Endothelial cell (in vitro differentiated cells): ENCODE data around the gene FBXO30. TPM values are rescaled to one million over a fixed set of nuclear protein-coding genes. Genes with fewer than 3 reads are reported as not detected.

Experiments
- DNase-seq: peaks from one replicate; pipeline ENCODE4 v3.0.0; 2021; ENCODE audit warnings: low spot score
- H3K27ac Mint-ChIP-seq: one replicate; pipeline ENCODE4 v1.8.0; 2021; ENCODE audit warnings: mixed read lengths, inconsistent platforms; ENCODE audit not compliant: unreplicated experiment
- H3K27me3 Mint-ChIP-seq: one replicate; pipeline ENCODE4 v1.8.0; 2021; ENCODE audit warnings: mild to moderate bottlenecking, moderate library complexity, mixed read lengths, inconsistent platforms; ENCODE audit not compliant: unreplicated experiment
- H3K36me3 Mint-ChIP-seq: one replicate; pipeline ENCODE4 v1.8.0; 2021; ENCODE audit warnings: mild to moderate bottlenecking, low read depth, mixed read lengths, inconsistent platforms; ENCODE audit not compliant: unreplicated experiment
- H3K4me1 Mint-ChIP-seq: one replicate; pipeline ENCODE4 v1.8.0; 2021; ENCODE audit warnings: mild to moderate bottlenecking, mixed read lengths, inconsistent platforms; ENCODE audit not compliant: unreplicated experiment
- H3K4me3 Mint-ChIP-seq: one replicate; pipeline ENCODE4 v1.8.0; 2021; ENCODE audit warnings: mild to moderate bottlenecking, mixed read lengths, inconsistent platforms; ENCODE audit not compliant: unreplicated experiment
- H3K9me3 Mint-ChIP-seq: one replicate; pipeline ENCODE4 v1.8.0; 2021; ENCODE audit warnings: mixed read lengths, inconsistent platforms; ENCODE audit not compliant: unreplicated experiment
- CTCF ChIP-seq: fragments of 200-600 bp; sonication (generic); IDR thresholded peaks from one replicate; pipeline ENCODE4 v1.5.0; 2021; ENCODE audit warnings: antibody characterized with exemption; ENCODE audit not compliant: unreplicated experiment
- total RNA-seq: library from RNA; stranded (reverse); fragmentation: NEBNext Ultra II Directional; extraction: Animal tissue kit (Norgen Biotek cat#: 25700); gene quantifications from one replicate; pipeline ENCODE4 v1.2.1, GENCODE V29; 2021; ENCODE audit not compliant: unreplicated experiment

Gene FBXO30
- total RNA-seq, 1 donor from 2014 or later = 14.2 TPM

- no peak for DNase-seq
- Mint-ChIP-seq H3K27me3 (no peaks in the 10 kb centered on the region), H3K36me3 (no peaks in the 10 kb centered on the region), H3K4me1 (peaks cover 23% of the 10 kb centered on the region), H3K9me3 (no peaks in the 10 kb centered on the region), H3K27ac (no peak overlapping the region), H3K4me3 (no peak overlapping the region)
- no peak for TF ChIP-seq CTCF
Observed at GRCh38 chr6:145841668-145842067, 27.1 kb upstream of the FBXO30 start.

- no peak for DNase-seq
- no peaks in the 10 kb centered on the region for H3K9me3 Mint-ChIP-seq
- peaks cover 26% of the 10 kb centered on the region for H3K4me1 Mint-ChIP-seq
- no peak overlapping the region for H3K27ac Mint-ChIP-seq
- H3K4me3 Mint-ChIP-seq = no peak overlapping the region
- no peaks in the 10 kb centered on the region for H3K27me3 Mint-ChIP-seq
- H3K36me3 Mint-ChIP-seq = no peaks in the 10 kb centered on the region
- no peak for TF ChIP-seq CTCF
Observed at GRCh38 chr6:145839653-145840052, 25.1 kb upstream of the FBXO30 start.

GRCh38 chr6:145838305-145838704 is 23.7 kb upstream of the FBXO30 start:
- H3K9me3 Mint-ChIP-seq = no peaks in the 10 kb centered on the region
- H3K27ac Mint-ChIP-seq = no peak overlapping the region
- no peak for DNase-seq
- no peak overlapping the region for H3K4me3 Mint-ChIP-seq
- no peaks in the 10 kb centered on the region for H3K36me3 Mint-ChIP-seq
- peaks cover 16% of the 10 kb centered on the region for H3K4me1 Mint-ChIP-seq
- no peaks in the 10 kb centered on the region for H3K27me3 Mint-ChIP-seq
- TF ChIP-seq CTCF = no peak

- Mint-ChIP-seq H3K27me3 (no peaks in the 10 kb centered on the region), H3K4me1 (peaks cover 6% of the 10 kb centered on the region), H3K9me3 (no peaks in the 10 kb centered on the region), H3K4me3 (no peak overlapping the region), H3K36me3 (no peaks in the 10 kb centered on the region), H3K27ac (no peak overlapping the region)
- no peak for DNase-seq
- TF ChIP-seq CTCF = no peak
Observed at GRCh38 chr6:145836772-145837171, 22.2 kb upstream of the FBXO30 start.

- no peak for DNase-seq
- TF ChIP-seq CTCF = no peak
- peaks cover 3% of the 10 kb centered on the region for H3K4me1 Mint-ChIP-seq
- H3K27me3 Mint-ChIP-seq = no peaks in the 10 kb centered on the region
- no peak overlapping the region for H3K4me3 Mint-ChIP-seq
- no peaks in the 10 kb centered on the region for H3K36me3 Mint-ChIP-seq
- H3K27ac Mint-ChIP-seq = no peak overlapping the region
- no peaks in the 10 kb centered on the region for H3K9me3 Mint-ChIP-seq
Observed at GRCh38 chr6:145836170-145836569, 21.6 kb upstream of the FBXO30 start.
